Thoracic aorta (tissue), 2 donors: ENCODE results near the gene SH3TC2. TPM values are rescaled to one million over a fixed set of nuclear protein-coding genes. Genes with fewer than 3 reads are reported as not detected.

Source experiments
- ATAC-seq: fragments of 150-250 bp; one replicate; pipeline ENCODE4 v1.8.0; 2017; ENCODE audit warnings: low read depth; ENCODE audit not compliant: insufficient number of reproducible peaks, low FRiP score
- DNase-seq: peaks from one replicate; pipeline ENCODE4 v3.0.0-alpha.2; 2020; ENCODE audit warnings: low spot score
- H3K27ac ChIP-seq, 2 donors: fragments of 200-600 bp; sonication (generic); 1 replicate in 1 of 2; 2 replicates in 1 of 2; pipeline ENCODE4 v1.5.1; 2016; ENCODE audit warnings: mild to moderate bottlenecking in 2 of 2, moderate library complexity in 2 of 2
- H3K27me3 ChIP-seq: fragments of 200-600 bp; sonication (generic); replicated peaks from 2 replicates; pipeline ENCODE4 v1.6.0; 2016; ENCODE audit warnings: mild to moderate bottlenecking; ENCODE audit not compliant: insufficient read depth
- H3K36me3 ChIP-seq: fragments of 200-600 bp; sonication (generic); one replicate; pipeline ENCODE4 v1.5.1; 2016
- H3K4me1 ChIP-seq, 2 donors: fragments of 200-600 bp; sonication (generic); 1 replicate in 1 of 2; 2 replicates in 1 of 2; pipeline versions ENCODE4 v1.5.1 to v1.6.0; 2016; ENCODE audit warnings: low read depth in 2 of 2, mild to moderate bottlenecking in 1 of 2; ENCODE audit not compliant: control insufficient read depth in 1 of 2
- H3K4me3 ChIP-seq: fragments of 200-600 bp; sonication (generic); 2 replicates; pipeline ENCODE4 v1.5.1; 2016; ENCODE audit warnings: mild to moderate bottlenecking
- H3K9me3 ChIP-seq: fragments of 200-600 bp; sonication (generic); 2 replicates; pipeline ENCODE4 v1.5.1; 2016
- total RNA-seq, 2 donors: library from RNA; depleted of rRNA; stranded (reverse); fragments of >200 nt; gene quantifications; one replicate each; pipeline versions ENCODE4 v1.1.0 to v1.2.3, GENCODE V29; 2016
- TF ChIP-seq, protein P1 (sequence below): fragments of 200-600 bp; sonication (generic); IDR thresholded peaks from one replicate; pipeline ENCODE4 v1.5.1; 2019; ENCODE audit warnings: antibody characterized with exemption

SH3TC2 gene
- total RNA-seq, 2 donors from 2014 or later, result 1.1 to 1.9 TPM

DNA sequence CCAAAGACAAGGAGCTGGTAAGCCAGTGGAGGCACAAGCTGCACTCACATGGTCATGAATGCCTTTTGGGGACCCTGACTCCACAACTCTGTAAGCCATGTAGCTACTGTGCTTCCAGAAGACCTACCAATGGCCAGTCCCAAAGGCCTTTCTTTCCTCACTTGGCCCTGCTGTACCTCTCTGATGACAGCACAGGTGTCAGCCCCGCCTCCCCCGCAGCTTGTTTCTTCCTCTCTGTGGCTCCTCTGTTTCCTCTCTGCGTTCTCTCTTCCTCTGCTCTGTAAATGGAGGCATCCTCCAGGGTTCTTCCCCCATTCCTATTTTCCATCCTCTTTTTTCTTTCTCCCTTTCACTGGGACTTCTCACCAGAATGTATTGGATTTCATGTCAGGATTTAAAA lies 26.7 kb downstream of the SH3TC2 start:
- no peaks in the 10 kb centered on the region for H3K27me3 ChIP-seq

DNA sequence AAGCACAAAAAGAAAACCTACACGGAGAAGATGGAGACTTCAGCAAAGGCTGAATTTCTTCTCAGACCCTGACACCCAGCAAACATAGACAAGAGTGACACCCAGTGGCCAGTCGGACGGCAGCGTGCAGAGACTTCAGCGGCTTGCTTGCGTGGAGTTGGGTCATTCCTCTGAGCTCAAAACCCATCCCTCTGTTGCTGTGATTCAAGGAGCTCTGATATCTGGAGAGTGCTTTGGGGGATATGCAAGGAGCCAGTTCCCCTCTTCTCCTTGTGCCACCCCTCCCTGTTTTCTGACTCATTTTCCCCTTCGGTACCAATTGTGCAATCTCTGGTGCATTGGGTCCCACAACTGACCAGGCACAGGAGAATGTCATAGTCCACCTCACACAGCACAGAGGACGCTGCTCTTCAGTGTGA lies 27.5 kb downstream of the SH3TC2 start:
- H3K36me3 ChIP-seq, result no peaks in the 10 kb centered on the region
- no peak overlapping the region for H3K4me3 ChIP-seq
- no peak overlapping the region for H3K27ac ChIP-seq
- H3K27me3 ChIP-seq, result no peaks in the 10 kb centered on the region
- TF ChIP-seq, protein P1, sequence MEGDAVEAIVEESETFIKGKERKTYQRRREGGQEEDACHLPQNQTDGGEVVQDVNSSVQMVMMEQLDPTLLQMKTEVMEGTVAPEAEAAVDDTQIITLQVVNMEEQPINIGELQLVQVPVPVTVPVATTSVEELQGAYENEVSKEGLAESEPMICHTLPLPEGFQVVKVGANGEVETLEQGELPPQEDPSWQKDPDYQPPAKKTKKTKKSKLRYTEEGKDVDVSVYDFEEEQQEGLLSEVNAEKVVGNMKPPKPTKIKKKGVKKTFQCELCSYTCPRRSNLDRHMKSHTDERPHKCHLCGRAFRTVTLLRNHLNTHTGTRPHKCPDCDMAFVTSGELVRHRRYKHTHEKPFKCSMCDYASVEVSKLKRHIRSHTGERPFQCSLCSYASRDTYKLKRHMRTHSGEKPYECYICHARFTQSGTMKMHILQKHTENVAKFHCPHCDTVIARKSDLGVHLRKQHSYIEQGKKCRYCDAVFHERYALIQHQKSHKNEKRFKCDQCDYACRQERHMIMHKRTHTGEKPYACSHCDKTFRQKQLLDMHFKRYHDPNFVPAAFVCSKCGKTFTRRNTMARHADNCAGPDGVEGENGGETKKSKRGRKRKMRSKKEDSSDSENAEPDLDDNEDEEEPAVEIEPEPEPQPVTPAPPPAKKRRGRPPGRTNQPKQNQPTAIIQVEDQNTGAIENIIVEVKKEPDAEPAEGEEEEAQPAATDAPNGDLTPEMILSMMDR, result peak; percentile 81
- DNase-seq, result peak; percentile 33
- no peaks in the 10 kb centered on the region for H3K9me3 ChIP-seq
- ATAC-seq, result peak; percentile 84
- H3K4me1 ChIP-seq, result no peaks in the 10 kb centered on the region

More for the DNA sequence above, 26.7 kb downstream of the SH3TC2 start:
- Histone ChIP-seq H3K9me3 (no peaks in the 10 kb centered on the region), H3K4me1 (no peaks in the 10 kb centered on the region), H3K36me3 (no peaks in the 10 kb centered on the region), H3K27ac (no peak overlapping the region), H3K4me3 (no peak overlapping the region)
- no peak for DNase-seq
- ATAC-seq, result no peak
- TF ChIP-seq, protein P1, result no peak

DNA sequence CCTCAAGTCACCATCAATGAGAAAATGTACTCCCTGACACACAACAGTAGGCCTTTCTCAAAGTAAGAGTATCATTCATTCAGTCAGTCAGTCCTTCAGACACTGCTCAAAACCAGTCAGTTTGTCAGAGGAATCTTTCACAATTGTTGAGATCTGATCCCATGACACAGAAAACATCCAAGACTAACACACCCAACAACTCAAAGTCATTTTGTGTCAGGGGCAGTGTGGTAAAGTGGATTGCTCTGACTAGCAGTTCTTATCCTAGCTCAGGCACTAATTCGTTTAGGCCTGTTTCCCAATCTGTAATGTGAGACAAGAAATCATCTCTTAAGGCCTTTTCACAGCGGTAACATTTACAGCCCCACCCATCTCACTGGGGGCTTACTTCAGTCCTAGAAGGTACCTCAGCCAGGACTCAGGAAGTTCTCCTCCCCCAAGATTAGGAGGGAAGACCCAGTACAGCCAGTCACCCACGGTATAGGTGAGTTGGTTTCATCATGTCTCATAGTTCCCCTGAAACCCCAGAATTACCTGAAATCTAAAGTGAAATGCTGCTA lies 31.9 kb downstream of the SH3TC2 start:
- H3K4me3 ChIP-seq, result no peak overlapping the region
- H3K27me3 ChIP-seq, result no peaks in the 10 kb centered on the region
- no peak for ATAC-seq
- no peaks in the 10 kb centered on the region for H3K4me1 ChIP-seq
- TF ChIP-seq, protein P1, result no peak
- H3K36me3 ChIP-seq, result no peaks in the 10 kb centered on the region
- no peak for DNase-seq
- no peak overlapping the region for H3K27ac ChIP-seq
- no peaks in the 10 kb centered on the region for H3K9me3 ChIP-seq

DNA sequence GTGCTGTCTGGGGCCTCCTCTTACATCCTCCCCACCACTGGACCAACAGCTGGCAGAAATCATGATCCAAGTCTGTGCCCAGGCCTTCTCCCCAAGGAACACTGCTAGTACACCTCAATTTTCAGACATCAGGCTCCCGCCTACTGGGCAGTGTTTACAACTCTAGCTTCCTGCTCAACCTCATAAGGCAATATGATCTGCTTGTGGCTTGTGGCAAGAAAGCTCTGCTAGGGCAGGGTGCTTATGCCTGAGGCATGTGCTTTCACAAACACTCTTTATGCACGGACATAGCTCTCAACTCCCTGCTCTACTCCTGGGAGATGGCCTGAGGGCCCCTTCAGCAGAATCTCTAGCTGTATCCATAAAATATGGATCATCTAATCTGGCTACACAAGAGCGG lies 32.5 kb downstream of the SH3TC2 start:
- Histone ChIP-seq H3K36me3 (no peaks in the 10 kb centered on the region), H3K27ac (no peak overlapping the region), H3K4me1 (no peaks in the 10 kb centered on the region), H3K27me3 (no peaks in the 10 kb centered on the region), H3K4me3 (no peak overlapping the region), H3K9me3 (no peaks in the 10 kb centered on the region)
- DNase-seq (no peak), ATAC-seq (no peak)
- TF ChIP-seq, protein P1, result no peak

DNA sequence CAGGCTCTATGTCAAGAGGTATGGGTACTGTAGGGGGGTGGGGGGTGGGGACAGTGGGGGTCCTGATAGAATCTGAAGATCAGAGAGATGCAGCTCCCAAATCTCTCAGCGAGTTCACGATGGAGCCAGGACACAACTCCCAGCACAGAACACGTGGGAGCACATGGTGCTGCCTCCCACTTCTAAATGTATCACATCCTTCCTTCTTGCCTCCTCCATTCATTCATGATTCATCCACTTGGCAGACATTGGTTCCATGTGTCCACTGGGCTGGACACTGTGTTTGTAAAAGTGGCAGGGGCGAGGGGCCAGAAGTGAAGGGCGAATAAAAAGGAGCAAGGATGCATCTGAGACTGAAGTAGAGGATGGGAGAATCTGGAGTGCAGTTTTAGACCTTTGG lies 33.9 kb downstream of the SH3TC2 start:
- no peak for ATAC-seq
- H3K27ac ChIP-seq, result no peak overlapping the region
- DNase-seq, result no peak
- H3K4me3 ChIP-seq, result no peak overlapping the region
- TF ChIP-seq, protein P1, result no peak
- H3K27me3 ChIP-seq, result no peaks in the 10 kb centered on the region
- no peaks in the 10 kb centered on the region for H3K9me3 ChIP-seq
- no peaks in the 10 kb centered on the region for H3K36me3 ChIP-seq
- no peaks in the 10 kb centered on the region for H3K4me1 ChIP-seq
